GM12878 (cell line): Measurements from ENCODE around the gene DNAH8. TPM values are rescaled to one million over a fixed set of nuclear protein-coding genes. Genes with fewer than 3 reads are reported as not detected.

Source experiments
- ATAC-seq: fragments of 200-7000 bp; cut with Tn5 transposase; 3 replicates; pipeline ENCODE4 v1.9.1; 2020; ENCODE audit warnings: mild to moderate bottlenecking, moderate library complexity
- BruUV-seq: library from RNA; stranded (reverse); fragments of 400-500 nt; replicated peaks from 2 replicates; lab custom pipeline; 2021; lab: Mats Ljungman, UMichigan
- CTCF ChIA-PET: fragments of 300-600 bp; sonication (Branson Sonifier 250); formaldehyde crosslinking; extraction: SDS; loops from one replicate; lab custom pipeline; 2021; ENCODE audit warnings: inconsistent platforms; lab: Yijun Ruan, JAX
- POLR2A ChIA-PET: fragments of 350-600 bp; formaldehyde crosslinking; extraction: SDS; loops from one replicate; lab custom pipeline; 2021; ENCODE audit warnings: inconsistent platforms; lab: Charles Lee
- RAD21 ChIA-PET: fragments of 300-600 bp; sonication (Branson Sonifier 250); formaldehyde crosslinking; loops from one replicate; lab custom pipeline; 2023; ENCODE audit warnings: antibody characterized with exemption; ENCODE audit not compliant: unreplicated experiment; lab: Charles Lee
- SMC1A ChIA-PET: fragments of 300-600 bp; sonication (Branson Sonifier 250); formaldehyde crosslinking; loops from one replicate; lab custom pipeline; 2023; ENCODE audit not compliant: unreplicated experiment, uncharacterized antibody; lab: Charles Lee
- DNase-seq: peaks from one replicate; pipeline ENCODE4 v3.0.0-alpha.2; 2011; ENCODE audit warnings: low read depth, low spot score
- FAIRE-seq: peaks from 3 replicates; lab custom pipeline; 2011; peaks lifted over from hg19 to GRCh38; lab: Jason Lieb, UNC
- H2AFZ ChIP-seq: 2 replicates; pipeline ENCODE4 v1.6.0; 2011; ENCODE audit warnings: low read depth, low read length, control low read depth; ENCODE audit not compliant: control insufficient read depth
- H3K27ac ChIP-seq: 2 replicates; pipeline ENCODE4 v1.5.1; 2011; ENCODE audit warnings: control low read depth; ENCODE audit not compliant: control insufficient read depth, insufficient read depth
- H3K27me3 ChIP-seq, 2 experiments: replicated peaks in 1 of 2; 2 replicates each; pipeline versions ENCODE4 v1.6.0 to v1.6.1; 2011; ENCODE audit warnings: low read length in 1 of 2; ENCODE audit not compliant: control insufficient read depth in 2 of 2, insufficient read depth in 2 of 2
- H3K36me3 ChIP-seq, 2 experiments: 2 replicates each; pipeline ENCODE4 v1.5.1; 2011; ENCODE audit warnings: low read length in 1 of 2; ENCODE audit not compliant: control insufficient read depth in 2 of 2, insufficient read depth in 2 of 2
- H3K4me1 ChIP-seq: 2 replicates; pipeline ENCODE4 v1.6.1; 2011; ENCODE audit warnings: mild to moderate bottlenecking, low read length, moderate library complexity, mixed read lengths; ENCODE audit not compliant: control insufficient read depth, insufficient read depth
- H3K4me2 ChIP-seq: 2 replicates; pipeline ENCODE4 v1.6.0; 2011; ENCODE audit warnings: control low read depth; ENCODE audit not compliant: control insufficient read depth, insufficient read depth
- H3K4me3 ChIP-seq: fragments of 200-600 bp; sonication (generic); 2 replicates; pipeline ENCODE4 v1.5.1; 2016
- H3K79me2 ChIP-seq: 2 replicates; pipeline ENCODE4 v1.6.0; 2011; ENCODE audit warnings: low read length; ENCODE audit not compliant: control insufficient read depth, insufficient read depth
- H3K9ac ChIP-seq: 2 replicates; pipeline ENCODE4 v1.8.0; 2011; ENCODE audit warnings: low read length, control low read depth, mixed read lengths; ENCODE audit not compliant: control insufficient read depth, insufficient read depth
- H3K9me3 ChIP-seq: replicated peaks from 3 replicates; pipeline ENCODE4 v1.5.1; 2011; ENCODE audit warnings: mild to moderate bottlenecking, low read length; ENCODE audit not compliant: control insufficient read depth, insufficient read depth
- H4K20me1 ChIP-seq: 2 replicates; pipeline ENCODE4 v1.6.0; 2011; ENCODE audit not compliant: control insufficient read depth, insufficient read depth
- BRCA1 ChIP-seq: IDR thresholded peaks from 2 replicates; pipeline ENCODE4 v1.6.1; 2011; ENCODE audit warnings: low read depth, low read length, improper control_type of control experiment
- CTCF ChIP-seq, 3 experiments: IDR thresholded peaks in 2 of 3; conservative IDR thresholded peaks in 1 of 3; 2 replicates each; pipeline ENCODE4 v1.5.1; 2011; ENCODE audit warnings: low read depth in 3 of 3, low read length in 3 of 3, mild to moderate bottlenecking in 3 of 3, control low read depth in 2 of 3, moderate library complexity in 2 of 3, inconsistent platforms in 1 of 3, mixed read lengths in 1 of 3; ENCODE audit not compliant: control insufficient read depth in 2 of 3, insufficient read depth in 1 of 3; ENCODE audit errors: extremely low read depth in 1 of 3
- E2F4 ChIP-seq: IDR thresholded peaks from 2 replicates; pipeline ENCODE4 v1.6.1; 2012; ENCODE audit warnings: low read depth, low read length, improper control_type of control experiment
- KAT2A ChIP-seq: conservative IDR thresholded peaks from 2 replicates; pipeline ENCODE4 v1.6.1; 2011; ENCODE audit warnings: low read depth, low read length; ENCODE audit not compliant: control insufficient read depth
- MTA2 ChIP-seq: fragments of 450-650 bp; IDR thresholded peaks from 2 replicates; pipeline ENCODE4 v1.6.1; 2016; ENCODE audit warnings: low read depth, mild to moderate bottlenecking, moderate library complexity
- RAD21 ChIP-seq: IDR thresholded peaks from 2 replicates; pipeline ENCODE4 v1.6.1; 2011; ENCODE audit warnings: mild to moderate bottlenecking, low read depth, low read length, moderate library complexity; ENCODE audit not compliant: insufficient read depth
- SMC3 ChIP-seq: IDR thresholded peaks from 2 replicates; pipeline ENCODE4 v1.6.1; 2011; ENCODE audit warnings: low read length, improper control_type of control experiment, borderline replicate concordance
- SREBF2 ChIP-seq: IDR thresholded peaks from 2 replicates; pipeline ENCODE4 v1.6.1; 2012; ENCODE audit warnings: mild to moderate bottlenecking, low read length
- YBX1 ChIP-seq: fragments of 450-650 bp; IDR thresholded peaks from 2 replicates; pipeline ENCODE4 v1.6.1; 2016; ENCODE audit warnings: antibody characterized with exemption
- YY1 ChIP-seq: IDR thresholded peaks from 2 replicates; pipeline ENCODE4 v1.6.1; 2011; ENCODE audit warnings: low read depth, mild to moderate bottlenecking, low read length
- WGBS: methylation state at CpG from one replicate; pipeline ENCODE4 v1.1.6; 2016; ENCODE audit warnings: low lambda C conversion rate; ENCODE audit not compliant: insufficient replicate concordance, insufficient coverage; ENCODE audit errors: missing lambda C conversion rate; 5-methylcytosine and 5-hydroxymethylcytosine counted together
- in situ Hi-C: fragments of 300-500 bp; cut with MboI; formaldehyde crosslinking; loops from 9 replicates; pipeline ENCODE4 v1.14.3; 2018; ENCODE audit warnings: mixed read lengths
- intact Hi-C: fragments of 100-400 bp; cut with micrococcal nuclease; formaldehyde crosslinking; loops from one replicate; pipeline ENCODE4 v1.14.2; 2022; ENCODE audit not compliant: unreplicated experiment
- polyA plus RNA-seq, 11 experiments: library from polyadenylated mRNA; depleted of rRNA in 4 of 11; unstranded in 6 of 11; stranded (reverse) in 5 of 11; fragments of >200 nt; fragmentation: Nextera tagmentation in 4 of 11; fragmentation: Illumina TruSeq in 1 of 11; extraction: Ambion mirVana in 4 of 11; extraction: Trizol in 1 of 11; gene quantifications; 1 replicate in 1 of 11; 2 replicates in 10 of 11; pipeline versions ENCODE4 v1.2.1 to v1.2.3, GENCODE V29; 2011 to 2016; ENCODE audit warnings: inconsistent platforms in 2 of 11, missing spikeins in 2 of 11, low read depth in 1 of 11
- total RNA-seq, 4 experiments: library from RNA; depleted of rRNA in 3 of 4; stranded (reverse); fragments of >200 nt in 3 of 4; fragmentation: Illumina TruSeq in 1 of 4; extraction: Trizol in 1 of 4; gene quantifications; 2 replicates each; pipeline versions ENCODE4 v1.2.1 to v1.2.3, GENCODE V29; 2013 to 2021

The DNAH8 gene
- total and polyA plus RNA-seq, 10 of the 15 experiments (the other 5 are each of a cell fraction or from before 2014, with no cell fraction given) = 0.02 to 0.34 (median 0.10) TPM; not detected in 3

GRCh38 chr6:39026175-39026574 lies 311.1 kb downstream of the DNAH8 start (continued):
- TF ChIP-seq CTCF (IDR thresholded peaks at IDR 0.05 in 2 of 3, conservative IDR thresholded peaks at IDR 0.05 in 1 of 3; ENCODE audit: control insufficient read depth in 2 of 3, extremely low read depth in 1 of 3, insufficient read depth in 1 of 3, low read depth in 3 of 3, low read length in 3 of 3) (no peak), YBX1 (no peak), BRCA1 (no peak), MTA2 (no peak), E2F4 (no peak)

GRCh38 chr6:39029156-39030011 lies 314.3 kb downstream of the DNAH8 start:
- H3K4me3 ChIP-seq = no peak overlapping the region
- H3K79me2 ChIP-seq = no peaks in the 10 kb centered on the region
- FAIRE-seq (no peak), ATAC-seq (peak; percentile 96), DNase-seq (no peak)
- in situ Hi-C loops = no loop called here
- ChIA-PET CTCF (interaction anchor here (0.7 to 2.5 kb wide), 10 partner anchors 9 to 1168 kb away, joined by 3 to 13 read pairs (median 3); no protein-coding TSS in a partner anchor), SMC1A (interaction anchor here (2.0 kb wide), 1 partner anchor 11 kb away, joined by 8 read pairs; no protein-coding TSS in a partner anchor)
- BruUV-seq = no TSS peak
- no peak overlapping the region for H3K9ac ChIP-seq
- H3K27ac ChIP-seq = no peak overlapping the region
- no peaks in the 10 kb centered on the region for H3K9me3 ChIP-seq
- no peaks in the 10 kb centered on the region for H3K36me3 ChIP-seq
- no peak overlapping the region for H3K4me2 ChIP-seq
- WGBS = 57% methylated on average over 13 of the region's 13 CpGs
- TF ChIP-seq RAD21 (peak; percentile 57), CTCF (IDR thresholded peaks at IDR 0.05 in 2 of 3, conservative IDR thresholded peaks at IDR 0.05 in 1 of 3; ENCODE audit: control insufficient read depth in 2 of 3, extremely low read depth in 1 of 3, insufficient read depth in 1 of 3, low read depth in 3 of 3, low read length in 3 of 3) (peak; percentile 79 to 94 (median 83)), SREBF2 (no peak), SMC3 (peak; percentile 37; the same call in 1 of the 2 replicates), KAT2A (no peak), YY1 (0 out of 2 replicates have a peak, but pooled peaks have one; percentile 23)
- TF ChIP-seq, all 136 proteins: peak for 4
- no peak overlapping the region for H2AFZ ChIP-seq
- H3K4me1 ChIP-seq = no peaks in the 10 kb centered on the region
- intact Hi-C loops = loop anchor here (5.0 kb wide), 2 partner anchors 63 to 138 kb away; no protein-coding TSS in a partner anchor
- RAD21 ChIA-PET = no interaction called here
- H4K20me1 ChIP-seq = no peaks in the 10 kb centered on the region
- no peaks in the 10 kb centered on the region; a peak in 1 of 4 replicates for H3K27me3 ChIP-seq
- POLR2A ChIA-PET = no interaction called here
